GM18498 (cell line): ENCODE results near the gene PRKCE.
A peak's percentile ranks its signal among the peaks of the same experiment; 100 is the strongest.

ENCODE experiments used
- ATAC-seq: cut with Tn5 transposase; IDR thresholded peaks from one replicate; pipeline ENCODE4 v1.9.1; 2021; ENCODE audit warnings: mild to moderate bottlenecking, moderate library complexity; ENCODE audit not compliant: unreplicated experiment

The PRKCE gene

GRCh38 chr2:45651415-45652089, at the start of gene PRKCE:
Gene PRKCE (plus strand): TSS chr2:45651675.
- ATAC-seq: peak; percentile 19

GRCh38 chr2:45602624-45603023, 48.9 kb upstream of the PRKCE start:
- ATAC-seq: no peak

- ATAC-seq: no peak
These were observed 46.4 kb upstream of the PRKCE start for GRCh38 chr2:45605116-45605515.

GRCh38 chr2:45606796-45607195, 44.7 kb upstream of the PRKCE start:
- ATAC-seq: no peak

- no peak for ATAC-seq
These were observed 43.8 kb upstream of the PRKCE start for GRCh38 chr2:45607701-45608100.

- ATAC-seq: peak; percentile 50
These were observed 41.0 kb upstream of the PRKCE start for GRCh38 chr2:45610281-45611019.

GRCh38 chr2:45611020-45611859, 40.2 kb upstream of the PRKCE start, which contains the start of gene SRBD1:
Gene SRBD1 (minus strand): TSS chr2:45611267. CDS start chr2:45605441, 5,826 bp downstream.
- peak; percentile 93 for ATAC-seq

GRCh38 chr2:45612285-45612684, 39.2 kb upstream of the PRKCE start:
- no peak for ATAC-seq

- ATAC-seq: no peak
These were observed 38.7 kb upstream of the PRKCE start for GRCh38 chr2:45612731-45613130.

GRCh38 chr2:45614330-45614729, 37.1 kb upstream of the PRKCE start:
- no peak for ATAC-seq

- no peak for ATAC-seq
These were observed 36.5 kb upstream of the PRKCE start for GRCh38 chr2:45614871-45615415.

- no peak for ATAC-seq
These were observed 34.6 kb upstream of the PRKCE start for GRCh38 chr2:45616658-45617411.

- ATAC-seq: no peak
These were observed 34.0 kb upstream of the PRKCE start for GRCh38 chr2:45617496-45617895.

GRCh38 chr2:45622336-45623075, 29.0 kb upstream of the PRKCE start:
- ATAC-seq: no peak

GRCh38 chr2:45623098-45623497, 28.4 kb upstream of the PRKCE start:
- ATAC-seq: no peak

GRCh38 chr2:45625824-45626223, 25.7 kb upstream of the PRKCE start:
- no peak for ATAC-seq

- no peak for ATAC-seq
These were observed 24.9 kb upstream of the PRKCE start for GRCh38 chr2:45626387-45627221.

- ATAC-seq: no peak
These were observed 23.6 kb upstream of the PRKCE start for GRCh38 chr2:45627911-45628310.

GRCh38 chr2:45629971-45630370, 21.5 kb upstream of the PRKCE start:
- no peak for ATAC-seq
